WTC11 (cell line): Measurements from ENCODE around the gene TLR5. TPM values are rescaled to one million over a fixed set of nuclear protein-coding genes. Genes with fewer than 3 reads are reported as not detected.

Source experiments
- ATAC-seq: fragments of 200-7000 bp; cut with Tn5 transposase; 2 replicates; pipeline ENCODE4 v1.10.0; 2021; ENCODE audit warnings: mild to moderate bottlenecking, moderate library complexity
- CTCF ChIA-PET: fragments of 300-600 bp; sonication (Branson Sonifier 250); formaldehyde crosslinking; loops from one replicate; lab custom pipeline; 2021; ENCODE audit warnings: antibody characterized with exemption; lab: Charles Lee
- POLR2A ChIA-PET: fragments of 350-600 bp; sonication (Branson Sonifier 250); formaldehyde crosslinking; loops from one replicate; lab custom pipeline; 2021; ENCODE audit warnings: antibody characterized with exemption; lab: Charles Lee
- DNase-seq: peaks from one replicate; pipeline ENCODE4 v3.0.0; 2021; ENCODE audit warnings: low spot score
- H3K27ac Mint-ChIP-seq: 2 replicates; pipeline ENCODE4 v1.8.0; 2021; ENCODE audit warnings: mixed read lengths
- H3K27me3 Mint-ChIP-seq: 2 replicates; pipeline ENCODE4 v1.8.0; 2021; ENCODE audit warnings: low read depth, mild to moderate bottlenecking, moderate library complexity, mixed read lengths
- H3K36me3 Mint-ChIP-seq: 2 replicates; pipeline ENCODE4 v1.8.0; 2021; ENCODE audit warnings: mixed read lengths
- H3K4me1 Mint-ChIP-seq: 2 replicates; pipeline ENCODE4 v1.8.0; 2022; ENCODE audit warnings: mixed read lengths
- H3K4me3 Mint-ChIP-seq: 2 replicates; pipeline ENCODE4 v1.8.0; 2021; ENCODE audit warnings: mild to moderate bottlenecking, moderate library complexity, mixed read lengths
- H3K9me3 Mint-ChIP-seq: 2 replicates; pipeline ENCODE4 v1.8.0; 2021; ENCODE audit warnings: mixed read lengths
- AR ChIP-seq: fragments of 250-450 bp; sonication (Bioruptor Pico); IDR thresholded peaks from 2 replicates; pipeline ENCODE4 v1.9.0; 2021; ENCODE audit warnings: mild to moderate bottlenecking
- ATF1 ChIP-seq: sonication (generic); formaldehyde crosslinking; IDR thresholded peaks from 2 replicates; pipeline ENCODE4 v1.8.1; 2023; ENCODE audit warnings: mild to moderate bottlenecking, moderate library complexity, missing genetic modification reagents
- CREB1 ChIP-seq: sonication (generic); formaldehyde crosslinking; IDR thresholded peaks from 2 replicates; pipeline ENCODE4 v1.8.0; 2023; ENCODE audit warnings: mild to moderate bottlenecking, missing genetic modification reagents
- CREM ChIP-seq: sonication (generic); formaldehyde crosslinking; IDR thresholded peaks from 2 replicates; pipeline ENCODE4 v1.8.1; 2022; ENCODE audit warnings: mild to moderate bottlenecking, missing genetic modification reagents, moderate library complexity
- E2F4 ChIP-seq: sonication (generic); formaldehyde crosslinking; IDR thresholded peaks from 2 replicates; pipeline ENCODE4 v1.8.1; 2022; ENCODE audit warnings: low read depth, mild to moderate bottlenecking, moderate library complexity, missing genetic modification reagents, borderline replicate concordance
- ESRRA ChIP-seq: sonication (generic); formaldehyde crosslinking; IDR thresholded peaks from 2 replicates; pipeline ENCODE4 v1.8.1; 2022; ENCODE audit warnings: mild to moderate bottlenecking, missing genetic modification reagents, borderline replicate concordance
- FOXK1 ChIP-seq: sonication (generic); formaldehyde crosslinking; IDR thresholded peaks from 2 replicates; pipeline ENCODE4 v1.8.0; 2022; ENCODE audit warnings: mild to moderate bottlenecking, moderate library complexity, missing genetic modification reagents
- FOXP1 ChIP-seq: sonication (generic); formaldehyde crosslinking; IDR thresholded peaks from 2 replicates; pipeline ENCODE4 v1.8.0; 2022; ENCODE audit warnings: missing genetic modification reagents, mild to moderate bottlenecking, moderate library complexity, borderline replicate concordance
- KAT7 ChIP-seq: sonication (generic); formaldehyde crosslinking; IDR thresholded peaks from 2 replicates; pipeline ENCODE4 v1.8.1; 2023; ENCODE audit warnings: missing genetic modification reagents, mild to moderate bottlenecking, borderline replicate concordance
- MAX ChIP-seq: sonication (generic); formaldehyde crosslinking; IDR thresholded peaks from 2 replicates; pipeline ENCODE4 v1.8.0; 2022; ENCODE audit warnings: mild to moderate bottlenecking, missing genetic modification reagents
- MLX ChIP-seq: sonication (generic); formaldehyde crosslinking; IDR thresholded peaks from 2 replicates; pipeline ENCODE4 v1.8.1; 2023; ENCODE audit warnings: mild to moderate bottlenecking, missing genetic modification reagents, moderate library complexity
- PRRX2 ChIP-seq: fragments of 250-450 bp; sonication (Bioruptor Pico); IDR thresholded peaks from 2 replicates; pipeline ENCODE4 v1.8.0; 2021; ENCODE audit warnings: mild to moderate bottlenecking
- RELA ChIP-seq: sonication (generic); formaldehyde crosslinking; IDR thresholded peaks from 2 replicates; pipeline ENCODE4 v1.8.1; 2022; ENCODE audit warnings: missing genetic modification reagents, mild to moderate bottlenecking, borderline replicate concordance
- SMAD3 ChIP-seq: sonication (generic); formaldehyde crosslinking; IDR thresholded peaks from 2 replicates; pipeline ENCODE4 v1.8.0; 2022; ENCODE audit warnings: missing genetic modification reagents, mild to moderate bottlenecking, borderline replicate concordance
- TCF7 ChIP-seq: sonication (generic); formaldehyde crosslinking; IDR thresholded peaks from 2 replicates; pipeline ENCODE4 v1.8.0; 2022; ENCODE audit warnings: mild to moderate bottlenecking, low read depth, missing genetic modification reagents, moderate library complexity
- TP53 ChIP-seq: sonication (generic); formaldehyde crosslinking; IDR thresholded peaks from 2 replicates; pipeline ENCODE4 v1.8.1; 2023; ENCODE audit warnings: mild to moderate bottlenecking, missing genetic modification reagents
- ZBTB21 ChIP-seq: sonication (generic); formaldehyde crosslinking; IDR thresholded peaks from 2 replicates; pipeline ENCODE4 v1.8.1; 2023; ENCODE audit warnings: mild to moderate bottlenecking, missing genetic modification reagents, borderline replicate concordance
- ZBTB43 ChIP-seq: sonication (generic); formaldehyde crosslinking; IDR thresholded peaks from 2 replicates; pipeline ENCODE4 v1.8.1; 2023; ENCODE audit warnings: mild to moderate bottlenecking, missing genetic modification reagents
- ZNF138 ChIP-seq: sonication (generic); formaldehyde crosslinking; conservative IDR thresholded peaks from 2 replicates; pipeline ENCODE4 v1.8.1; 2022; ENCODE audit warnings: mild to moderate bottlenecking, moderate library complexity, missing genetic modification reagents
- ZNF423 ChIP-seq: fragments of 250-450 bp; sonication (Bioruptor Pico); IDR thresholded peaks from 2 replicates; pipeline ENCODE4 v2.1.2; 2022; ENCODE audit warnings: mild to moderate bottlenecking, moderate library complexity
- ZNF671 ChIP-seq: fragments of 250-450 bp; sonication (Bioruptor Pico); IDR thresholded peaks from 2 replicates; pipeline ENCODE4 v1.8.0; 2021; ENCODE audit warnings: mild to moderate bottlenecking
- total RNA-seq: library from RNA; stranded (reverse); gene quantifications from 3 replicates; pipeline ENCODE4 v1.2.3, GENCODE V29; 2021
- TF ChIP-seq, protein P1 (sequence below): fragments of 250-450 bp; sonication (Bioruptor Pico); IDR thresholded peaks from 2 replicates; pipeline ENCODE4 v1.9.0; 2021; ENCODE audit warnings: mild to moderate bottlenecking
- TF ChIP-seq, protein P2 (sequence below): sonication (generic); formaldehyde crosslinking; IDR thresholded peaks from 2 replicates; pipeline ENCODE4 v1.8.1; 2022; ENCODE audit warnings: mild to moderate bottlenecking, missing genetic modification reagents, moderate library complexity, borderline replicate concordance
- TF ChIP-seq, protein P3 (sequence below): sonication (generic); formaldehyde crosslinking; IDR thresholded peaks from 2 replicates; pipeline ENCODE4 v1.8.1; 2022; ENCODE audit warnings: mild to moderate bottlenecking, moderate library complexity, missing genetic modification reagents
- TF ChIP-seq, protein P4 (sequence below): sonication (generic); formaldehyde crosslinking; IDR thresholded peaks from 2 replicates; pipeline ENCODE4 v1.8.1; 2023; ENCODE audit warnings: mild to moderate bottlenecking, missing genetic modification reagents

TLR5 gene
- total RNA-seq, 1 experiment from 2014 or later, result 0.46 TPM

GRCh38 chr1:223129229-223129901 lies 13.7 kb downstream of the TLR5 start:
- Mint-ChIP-seq H3K4me3 (peak overlapping the region; percentile 44), H3K27ac (no peak overlapping the region), H3K36me3 (no peaks in the 10 kb centered on the region), H3K27me3 (peaks cover 45% of the 10 kb centered on the region), H3K9me3 (no peaks in the 10 kb centered on the region), H3K4me1 (peaks cover 41% of the 10 kb centered on the region)
- peak; percentile 88 for DNase-seq
- peak; percentile 83 for ATAC-seq
- CTCF ChIA-PET, result interaction anchor here (0.5 to 2.2 kb wide), 38 partner anchors 8 to 567 kb away, joined by 3 to 34 read pairs (median 3); partner anchors contain the start of genes FAM177B, SUSD4 and TLR5
- POLR2A ChIA-PET, result interaction anchor here (1.4 kb wide), 1 partner anchor 39 kb away, joined by 4 read pairs; no protein-coding TSS in a partner anchor
- TF ChIP-seq TP53 (no peak), ZBTB43 (CRISPR knock-in tag) (no peak), E2F4 (CRISPR knock-in tag) (no peak), AR (CRISPR knock-in tag) (no peak), KAT7 (CRISPR knock-in tag) (peak; percentile 93; the same call in 1 of the 2 replicates), TCF7 (CRISPR knock-in tag) (no peak), MLX (CRISPR knock-in tag) (peak; percentile 77; the same call in 1 of the 2 replicates), RELA (peak; percentile 76; the same call in 1 of the 2 replicates), ESRRA (CRISPR knock-in tag) (peak; percentile 86; the same call in 1 of the 2 replicates), CREB1 (CRISPR knock-in tag) (no peak), ZNF423 (CRISPR knock-in tag) (peak; percentile 13; the same call in 1 of the 2 replicates), FOXK1 (CRISPR knock-in tag) (no peak), PRRX2 (CRISPR knock-in tag) (no peak), ZNF138 (CRISPR knock-in tag) (no peak), SMAD3 (CRISPR knock-in tag) (no peak), ZBTB21 (CRISPR knock-in tag) (0 out of 2 replicates have a peak, but pooled peaks have one; percentile 37), CREM (CRISPR knock-in tag) (peak; percentile 62; the same call in 1 of the 2 replicates), ZNF671 (CRISPR knock-in tag) (no peak), FOXP1 (CRISPR knock-in tag) (peak; percentile 80; the same call in 1 of the 2 replicates), MAX (CRISPR knock-in tag) (peak; percentile 70; the same call in 1 of the 2 replicates), ATF1 (CRISPR knock-in tag) (no peak)
- TF ChIP-seq, protein P1, sequence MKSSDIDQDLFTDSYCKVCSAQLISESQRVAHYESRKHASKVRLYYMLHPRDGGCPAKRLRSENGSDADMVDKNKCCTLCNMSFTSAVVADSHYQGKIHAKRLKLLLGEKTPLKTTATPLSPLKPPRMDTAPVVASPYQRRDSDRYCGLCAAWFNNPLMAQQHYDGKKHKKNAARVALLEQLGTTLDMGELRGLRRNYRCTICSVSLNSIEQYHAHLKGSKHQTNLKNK (CRISPR knock-in tag), result no peak
- TF ChIP-seq, protein P2, sequence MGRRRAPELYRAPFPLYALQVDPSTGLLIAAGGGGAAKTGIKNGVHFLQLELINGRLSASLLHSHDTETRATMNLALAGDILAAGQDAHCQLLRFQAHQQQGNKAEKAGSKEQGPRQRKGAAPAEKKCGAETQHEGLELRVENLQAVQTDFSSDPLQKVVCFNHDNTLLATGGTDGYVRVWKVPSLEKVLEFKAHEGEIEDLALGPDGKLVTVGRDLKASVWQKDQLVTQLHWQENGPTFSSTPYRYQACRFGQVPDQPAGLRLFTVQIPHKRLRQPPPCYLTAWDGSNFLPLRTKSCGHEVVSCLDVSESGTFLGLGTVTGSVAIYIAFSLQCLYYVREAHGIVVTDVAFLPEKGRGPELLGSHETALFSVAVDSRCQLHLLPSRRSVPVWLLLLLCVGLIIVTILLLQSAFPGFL, result no peak
- TF ChIP-seq, protein P3, sequence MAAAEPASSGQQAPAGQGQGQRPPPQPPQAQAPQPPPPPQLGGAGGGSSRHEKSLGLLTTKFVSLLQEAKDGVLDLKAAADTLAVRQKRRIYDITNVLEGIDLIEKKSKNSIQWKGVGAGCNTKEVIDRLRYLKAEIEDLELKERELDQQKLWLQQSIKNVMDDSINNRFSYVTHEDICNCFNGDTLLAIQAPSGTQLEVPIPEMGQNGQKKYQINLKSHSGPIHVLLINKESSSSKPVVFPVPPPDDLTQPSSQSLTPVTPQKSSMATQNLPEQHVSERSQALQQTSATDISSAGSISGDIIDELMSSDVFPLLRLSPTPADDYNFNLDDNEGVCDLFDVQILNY, result 0 out of 2 replicates have a peak, but pooled peaks have one; percentile 54
- TF ChIP-seq, protein P4, sequence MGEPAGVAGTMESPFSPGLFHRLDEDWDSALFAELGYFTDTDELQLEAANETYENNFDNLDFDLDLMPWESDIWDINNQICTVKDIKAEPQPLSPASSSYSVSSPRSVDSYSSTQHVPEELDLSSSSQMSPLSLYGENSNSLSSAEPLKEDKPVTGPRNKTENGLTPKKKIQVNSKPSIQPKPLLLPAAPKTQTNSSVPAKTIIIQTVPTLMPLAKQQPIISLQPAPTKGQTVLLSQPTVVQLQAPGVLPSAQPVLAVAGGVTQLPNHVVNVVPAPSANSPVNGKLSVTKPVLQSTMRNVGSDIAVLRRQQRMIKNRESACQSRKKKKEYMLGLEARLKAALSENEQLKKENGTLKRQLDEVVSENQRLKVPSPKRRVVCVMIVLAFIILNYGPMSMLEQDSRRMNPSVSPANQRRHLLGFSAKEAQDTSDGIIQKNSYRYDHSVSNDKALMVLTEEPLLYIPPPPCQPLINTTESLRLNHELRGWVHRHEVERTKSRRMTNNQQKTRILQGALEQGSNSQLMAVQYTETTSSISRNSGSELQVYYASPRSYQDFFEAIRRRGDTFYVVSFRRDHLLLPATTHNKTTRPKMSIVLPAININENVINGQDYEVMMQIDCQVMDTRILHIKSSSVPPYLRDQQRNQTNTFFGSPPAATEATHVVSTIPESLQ (CRISPR knock-in tag), result no peak
